ENCODE measurements around the gene MAST4.
"Not testable (repeated sequence)": the region's sequence is repeated elsewhere in the genome, so short reads cannot be mapped to it uniquely, and the experiment has no call there.

The MAST4 gene

GRCh38 chr5:67163863-67164595, 567.8 kb downstream of the MAST4 start:
- no peak for DNase-seq (ENCODE audit: low read depth)

- no peak for DNase-seq (ENCODE audit: low read depth)
Observed at GRCh38 chr5:67164856-67165525, 568.8 kb downstream of the MAST4 start.

DNA sequence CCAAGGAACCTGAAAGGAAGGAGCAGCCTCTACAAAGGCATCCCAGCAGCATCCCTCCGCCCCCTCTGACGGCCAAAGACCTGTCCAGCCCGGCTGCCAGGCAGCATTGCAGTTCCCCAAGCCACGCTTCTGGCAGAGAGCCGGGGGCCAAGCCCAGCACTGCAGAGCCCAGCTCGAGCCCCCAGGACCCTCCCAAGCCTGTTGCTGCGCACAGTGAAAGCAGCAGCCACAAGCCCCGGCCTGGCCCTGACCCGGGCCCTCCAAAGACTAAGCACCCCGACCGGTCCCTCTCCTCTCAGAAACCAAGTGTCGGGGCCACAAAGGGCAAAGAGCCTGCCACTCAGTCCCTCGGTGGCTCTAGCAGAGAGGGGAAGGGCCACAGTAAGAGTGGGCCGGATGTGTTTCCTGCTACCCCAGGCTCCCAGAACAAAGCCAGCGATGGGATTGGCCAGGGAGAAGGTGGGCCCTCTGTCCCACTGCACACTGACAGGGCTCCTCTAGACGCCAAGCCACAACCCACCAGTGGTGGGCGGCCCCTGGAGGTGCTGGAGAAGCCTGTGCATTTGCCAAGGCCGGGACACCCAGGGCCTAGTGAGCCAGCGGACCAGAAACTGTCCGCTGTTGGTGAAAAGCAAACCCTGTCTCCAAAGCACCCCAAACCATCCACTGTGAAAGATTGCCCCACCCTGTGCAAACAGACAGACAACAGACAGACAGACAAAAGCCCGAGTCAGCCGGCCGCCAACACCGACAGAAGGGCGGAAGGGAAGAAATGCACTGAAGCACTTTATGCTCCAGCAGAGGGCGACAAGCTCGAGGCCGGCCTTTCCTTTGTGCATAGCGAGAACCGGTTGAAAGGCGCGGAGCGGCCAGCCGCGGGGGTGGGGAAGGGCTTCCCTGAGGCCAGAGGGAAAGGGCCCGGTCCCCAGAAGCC, 569.6 kb downstream of the MAST4 start:
- DNase-seq (ENCODE audit: low read depth), result peak; percentile 66

GRCh38 chr5:67166460-67167285, 570.5 kb downstream of the MAST4 start:
- peak; percentile 58 for DNase-seq (ENCODE audit: low read depth)

DNA sequence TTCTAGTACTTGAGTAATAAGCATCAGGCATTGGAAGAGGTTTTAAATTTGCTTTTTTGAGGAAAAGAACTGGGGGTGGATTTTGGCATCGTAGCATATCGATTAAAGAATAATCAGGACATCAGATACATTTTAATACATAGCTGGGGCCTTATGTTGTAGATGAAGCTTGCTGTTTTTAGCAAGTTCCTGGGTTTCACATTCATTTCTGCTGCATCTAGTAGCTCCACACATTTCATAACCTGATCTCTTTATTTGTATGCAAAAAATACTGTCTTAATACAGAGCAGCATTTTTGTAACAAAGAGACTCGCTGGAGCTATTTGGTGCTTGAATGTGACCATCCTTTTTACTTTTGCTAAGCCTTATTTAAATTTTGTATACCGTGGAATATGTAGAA, 571.9 kb downstream of the MAST4 start:
- DNase-seq (ENCODE audit: low read depth), result no peak

DNA sequence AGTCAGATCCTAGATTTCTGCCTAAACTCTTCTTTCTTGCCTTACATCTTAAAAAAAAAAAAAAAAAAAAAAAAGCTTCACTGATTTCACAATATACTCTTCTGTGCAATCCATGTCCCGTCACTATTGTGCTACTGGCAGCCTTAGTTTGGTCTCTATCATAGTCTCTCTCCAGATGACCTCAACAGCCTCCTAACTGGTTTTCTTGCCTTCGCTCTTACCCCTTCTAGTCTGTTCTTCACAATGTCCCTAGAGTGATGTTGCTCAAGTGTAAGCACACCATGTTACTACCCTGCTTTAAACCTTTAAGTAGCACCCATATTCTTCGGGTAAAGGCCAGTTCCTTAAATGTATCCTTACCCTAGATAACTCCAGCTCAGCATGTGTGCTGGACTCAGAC, 574.6 kb downstream of the MAST4 start:
- DNase-seq (ENCODE audit: low read depth), result no peak

DNA sequence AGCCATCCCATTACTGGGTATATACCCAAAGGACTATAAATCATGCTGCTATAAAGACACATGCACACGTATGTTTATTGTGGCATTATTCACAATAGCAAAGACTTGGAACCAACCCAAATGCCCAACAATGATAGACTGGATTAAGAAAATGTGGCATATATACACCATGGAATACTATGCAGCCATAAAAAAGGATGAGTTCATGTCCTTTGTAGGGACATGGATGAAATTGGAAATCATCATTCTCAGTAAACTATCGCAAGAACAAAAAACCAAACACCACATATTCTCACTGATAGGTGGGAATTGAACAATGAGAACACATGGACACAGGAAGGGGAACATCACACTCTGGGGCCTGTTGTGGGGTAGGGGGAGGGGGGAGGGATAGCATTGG, 577.2 kb downstream of the MAST4 start:
- DNase-seq (ENCODE audit: low read depth), result not testable (repeated sequence)

DNA sequence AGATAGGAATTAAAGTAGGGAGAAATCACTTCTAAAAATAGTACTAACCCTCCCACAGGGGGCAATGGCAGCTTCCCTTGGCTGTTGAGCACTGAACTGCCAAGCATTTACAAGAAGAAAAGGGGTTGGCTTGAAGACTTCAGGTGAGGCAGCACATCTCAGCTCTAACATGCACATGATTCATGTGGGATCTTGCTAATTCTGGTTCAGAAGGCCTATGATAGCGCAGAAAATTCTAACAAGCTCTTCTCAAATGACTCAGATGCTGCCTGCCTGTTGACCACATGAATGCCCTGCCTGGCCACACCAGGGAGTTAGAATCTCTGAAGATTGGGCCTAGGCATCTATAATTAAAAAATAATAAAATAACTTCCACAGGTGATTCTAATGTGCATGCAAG, 577.8 kb downstream of the MAST4 start:
- DNase-seq (ENCODE audit: low read depth), result no peak

DNA sequence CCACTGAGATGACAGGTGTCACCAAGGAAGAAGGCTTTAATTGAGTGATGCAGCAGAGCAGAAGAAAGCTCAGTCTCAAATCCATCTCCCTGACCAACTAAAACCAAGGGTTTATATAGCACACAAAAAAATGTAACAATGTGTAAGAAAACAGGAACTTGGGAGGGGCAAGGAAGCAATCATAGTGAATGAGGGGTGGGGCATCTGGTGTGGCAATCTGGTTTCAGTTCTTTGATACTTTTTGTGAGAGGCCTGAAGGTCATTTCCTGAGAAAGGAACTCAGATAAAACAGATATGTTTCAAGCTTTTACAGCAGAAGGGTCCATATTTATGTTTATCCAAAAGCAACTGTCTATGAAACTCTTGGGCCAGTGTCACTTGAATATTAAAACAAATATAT, 580.7 kb downstream of the MAST4 start:
- DNase-seq (ENCODE audit: low read depth), result no peak

DNA sequence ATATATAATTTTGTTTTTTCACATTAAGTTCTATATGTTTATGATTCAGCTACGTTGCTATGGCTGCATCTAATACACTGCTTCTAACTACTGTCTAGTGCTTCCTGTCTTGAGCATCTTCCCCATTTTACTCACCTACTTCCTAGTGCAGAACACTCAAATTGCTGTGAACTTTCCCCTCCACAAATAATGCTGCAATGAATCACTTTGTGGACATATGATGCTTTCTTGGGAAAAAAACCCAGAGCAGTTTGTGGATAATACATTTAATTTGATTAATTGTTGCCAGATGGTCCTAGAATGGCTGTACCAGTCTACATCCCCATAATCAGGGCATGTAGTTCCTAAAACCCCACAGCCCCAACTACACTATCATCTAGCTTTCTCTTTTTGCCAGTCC, 581.9 kb downstream of the MAST4 start:
- no peak for DNase-seq (ENCODE audit: low read depth)

DNA sequence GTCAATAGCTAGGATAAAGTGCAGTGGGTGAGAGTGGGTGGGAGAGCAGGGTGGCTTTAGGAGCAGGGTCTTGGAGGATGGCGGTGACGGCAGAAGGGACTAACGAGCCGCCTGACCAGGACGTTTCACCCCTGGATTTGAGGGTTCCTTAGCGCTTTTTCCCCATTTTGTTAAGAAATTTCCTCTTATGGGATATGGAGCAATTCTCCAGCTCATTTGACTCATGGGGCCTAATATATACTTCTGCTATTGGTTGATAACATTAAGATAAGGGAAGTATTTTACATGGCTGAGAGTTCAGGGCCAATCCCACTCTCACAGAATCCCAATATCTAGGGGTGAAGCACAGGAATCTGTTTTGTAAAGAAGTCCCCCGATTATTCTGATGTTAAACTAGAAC, 582.8 kb downstream of the MAST4 start:
- no peak for DNase-seq (ENCODE audit: low read depth)

DNA sequence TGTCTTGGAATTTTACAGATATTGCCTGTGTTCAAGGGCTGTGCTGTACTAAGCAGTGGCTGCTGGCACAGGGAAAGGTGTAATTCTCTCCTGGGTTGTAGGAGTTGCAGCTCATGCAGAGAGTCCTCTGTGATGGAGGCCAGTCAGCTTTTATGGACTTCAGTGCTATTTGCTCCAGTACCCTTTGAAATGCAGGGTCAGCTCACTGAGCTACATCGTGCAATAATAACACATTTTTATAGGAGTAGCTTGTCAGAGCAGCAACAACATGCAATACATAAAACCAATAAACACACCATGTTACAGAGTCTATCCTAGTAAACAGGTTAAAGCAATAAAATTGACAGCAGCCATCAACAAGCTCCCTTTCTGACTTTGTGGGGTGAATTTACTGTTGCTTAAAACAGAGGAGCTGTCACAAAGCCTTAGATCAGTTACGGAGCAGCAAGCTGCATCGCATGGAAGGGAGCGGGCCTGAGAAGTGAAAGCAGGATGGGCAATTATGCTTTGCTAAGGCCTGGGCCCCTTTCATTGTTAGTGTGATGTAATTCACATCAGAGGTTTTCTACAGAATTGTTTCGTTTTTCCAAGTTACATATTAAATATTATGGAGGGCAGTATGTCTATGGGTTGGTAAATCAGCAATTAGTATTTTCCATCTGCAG, 583.6 kb downstream of the MAST4 start:
- no peak for DNase-seq (ENCODE audit: low read depth)

- no peak for DNase-seq (ENCODE audit: low read depth)
Observed at GRCh38 chr5:67181648-67182221, 585.5 kb downstream of the MAST4 start.

GRCh38 chr5:67182301-67182790, 586.2 kb downstream of the MAST4 start:
- no peak for DNase-seq (ENCODE audit: low read depth)

DNA sequence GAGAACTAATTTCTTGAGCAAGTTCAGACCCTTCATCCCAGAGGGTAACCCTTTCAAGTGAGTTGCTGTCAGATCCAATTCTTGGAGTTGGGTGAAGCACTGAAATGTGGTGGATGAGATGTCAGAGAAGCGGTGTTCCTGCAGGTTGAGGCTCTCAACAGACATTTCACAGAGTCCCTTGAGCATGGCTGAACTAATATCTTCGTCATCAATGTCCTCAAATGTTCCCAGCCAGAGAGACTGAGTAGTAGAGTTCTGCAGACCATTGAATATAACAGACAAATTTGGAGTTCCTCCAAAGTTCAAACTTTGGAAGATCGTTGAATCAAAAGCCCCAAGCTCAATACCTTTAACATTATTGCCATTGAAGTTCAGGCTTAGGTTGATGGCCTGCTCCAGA, 587.7 kb downstream of the MAST4 start:
- no peak for DNase-seq (ENCODE audit: low read depth)

- no peak for DNase-seq (ENCODE audit: low read depth)
Observed at GRCh38 chr5:67187006-67187715, 591.0 kb downstream of the MAST4 start.

DNA sequence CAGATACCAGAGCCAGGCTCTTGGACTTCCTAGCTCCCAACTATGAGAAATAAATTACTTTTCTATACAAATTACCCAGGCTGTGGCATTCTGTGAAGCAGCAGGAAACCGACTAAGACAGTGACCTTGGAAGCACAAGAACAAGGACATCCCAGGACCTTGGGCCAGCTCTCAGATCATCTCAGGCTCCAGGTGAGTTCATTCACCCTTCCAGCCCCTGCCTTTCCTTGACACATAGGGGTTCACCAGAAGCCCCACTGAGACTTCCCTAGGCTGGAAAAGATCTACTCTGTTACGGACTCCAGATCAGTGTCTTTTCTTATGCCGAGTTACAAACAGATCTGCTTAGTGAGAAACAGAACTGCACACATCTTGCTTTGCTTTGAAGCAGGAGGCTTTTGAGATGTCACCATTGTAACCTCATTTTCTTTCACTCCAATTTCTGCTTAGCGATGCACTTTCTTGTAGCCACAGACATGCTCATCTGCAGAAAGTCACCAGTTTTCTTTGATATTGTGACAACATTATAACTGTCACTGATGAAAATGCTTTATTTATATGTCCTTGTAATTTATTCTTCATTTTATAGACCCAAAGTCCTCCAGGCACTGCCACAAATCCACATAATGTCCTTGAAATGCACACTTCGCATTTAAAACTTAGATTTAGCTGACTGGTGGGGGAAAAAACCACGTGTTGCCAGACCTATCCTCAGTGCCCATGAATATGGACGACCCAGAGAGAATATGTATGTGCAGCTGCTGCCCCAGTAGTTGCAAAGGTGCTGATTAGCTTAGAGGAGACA, 592.3 kb downstream of the MAST4 start:
- DNase-seq (ENCODE audit: low read depth), result no peak

GRCh38 chr5:67189079-67189354, 592.8 kb downstream of the MAST4 start:
- DNase-seq (ENCODE audit: low read depth), result no peak

DNA sequence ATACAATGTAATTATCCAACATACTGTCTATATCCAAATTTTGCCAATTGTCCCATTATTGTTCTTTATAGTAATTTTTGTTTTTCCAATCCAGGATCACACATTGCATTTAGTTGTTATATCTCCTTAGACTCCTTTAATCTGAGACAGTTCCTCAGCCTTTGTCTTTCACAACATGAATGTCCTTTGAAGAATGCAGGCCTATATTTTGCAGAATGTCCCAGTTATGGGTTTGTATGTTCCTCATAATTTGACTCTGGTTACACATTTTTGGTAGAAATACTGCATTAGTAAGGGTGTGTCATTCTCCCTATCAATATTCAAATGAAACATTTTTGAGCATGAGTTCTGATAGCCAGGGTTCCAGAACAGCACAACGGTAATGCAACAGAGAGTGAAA, 593.7 kb downstream of the MAST4 start:
- DNase-seq (ENCODE audit: low read depth), result no peak

DNA sequence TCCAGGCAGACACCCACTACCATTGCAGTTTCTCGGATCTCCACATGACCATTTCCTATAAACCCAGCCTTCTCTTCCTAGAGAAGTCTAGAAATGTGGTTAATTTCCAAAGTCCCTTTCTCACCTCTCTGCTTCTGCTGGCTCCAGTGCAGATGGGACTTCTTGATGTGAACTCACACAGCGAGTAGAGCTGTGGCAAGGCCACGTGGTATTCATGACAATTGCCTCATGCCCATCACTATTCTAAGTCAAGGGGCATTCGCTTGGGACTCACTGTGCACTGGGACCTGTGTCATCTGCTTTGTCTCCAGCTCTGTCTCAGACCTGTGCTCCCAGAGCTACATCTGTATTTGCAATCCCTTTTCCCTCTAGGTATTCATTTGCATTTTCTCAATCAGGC, 594.2 kb downstream of the MAST4 start:
- no peak for DNase-seq (ENCODE audit: low read depth)
